Gastroesophageal sphincter (tissue), 3 donors: ENCODE measurements around the gene OR5AK2.
"Not testable (repeated sequence)": the region's sequence is repeated elsewhere in the genome, so short reads cannot be mapped to it uniquely, and the experiment has no call there.

ENCODE experiments used
- CTCF ChIP-seq, 4 experiments: fragments of 200-600 bp in 2 of 4; fragments of 450-650 bp in 2 of 4; sonication (generic) in 1 of 4; IDR thresholded peaks; one replicate each; pipeline ENCODE4 v1.5.1; 2017 to 2019; ENCODE audit warnings: antibody characterized with exemption in 4 of 4, mild to moderate bottlenecking in 2 of 4, moderate library complexity in 2 of 4
- POLR2A ChIP-seq, 2 donors: fragments of 450-650 bp; IDR thresholded peaks; one replicate each; pipeline ENCODE4 v1.6.1; 2017; ENCODE audit warnings: antibody characterized with exemption in 2 of 2, mild to moderate bottlenecking in 2 of 2, moderate library complexity in 1 of 2
- POLR2AphosphoS5 ChIP-seq: sonication (generic); formaldehyde crosslinking; IDR thresholded peaks from one replicate; pipeline ENCODE4 v1.6.1; 2017; ENCODE audit warnings: antibody characterized with exemption

- not testable (repeated sequence) for TF ChIP-seq CTCF (IDR thresholded peaks at IDR 0.05); POLR2AphosphoS5; POLR2A (IDR thresholded peaks at IDR 0.05)
These were observed 43.2 kb upstream of the OR5AK2 start for GRCh38 chr11:56945526-56945925.
